Hepatocyte (in vitro differentiated cells): ENCODE results near the gene HRH4. TPM values are rescaled to one million over a fixed set of nuclear protein-coding genes. Genes with fewer than 3 reads are reported as not detected.

Experiments
- DNase-seq: peaks from one replicate; pipeline ENCODE4 v3.0.0-alpha.2; 2016; ENCODE audit warnings: low spot score
- H2AFZ ChIP-seq: fragments of 200-600 bp; sonication (generic); 2 replicates; pipeline ENCODE4 v1.6.0; 2016; ENCODE audit warnings: antibody characterized with exemption, mild to moderate bottlenecking
- H3K27ac ChIP-seq: fragments of 200-600 bp; sonication (generic); 2 replicates; pipeline ENCODE4 v1.5.1; 2016; ENCODE audit warnings: mild to moderate bottlenecking
- H3K27me3 ChIP-seq: fragments of 200-600 bp; sonication (generic); 2 replicates; pipeline ENCODE4 v1.6.1; 2016
- H3K36me3 ChIP-seq: fragments of 200-600 bp; sonication (generic); replicated peaks from 2 replicates; pipeline ENCODE4 v1.5.1; 2016; ENCODE audit warnings: low read depth; ENCODE audit not compliant: insufficient read depth
- H3K4me1 ChIP-seq: fragments of 200-600 bp; sonication (generic); 2 replicates; pipeline ENCODE4 v1.5.1; 2016; ENCODE audit warnings: mild to moderate bottlenecking, moderate library complexity; ENCODE audit not compliant: insufficient read depth
- H3K4me2 ChIP-seq: fragments of 200-600 bp; sonication (generic); 2 replicates; pipeline ENCODE4 v1.6.0; 2016
- H3K4me3 ChIP-seq: fragments of 200-600 bp; sonication (generic); 2 replicates; pipeline ENCODE4 v1.5.1; 2016; ENCODE audit warnings: mild to moderate bottlenecking
- H3K79me2 ChIP-seq: fragments of 200-600 bp; sonication (generic); 2 replicates; pipeline ENCODE4 v1.6.0; 2017; ENCODE audit warnings: mild to moderate bottlenecking
- H3K9me2 ChIP-seq: fragments of 200-600 bp; sonication (generic); replicated peaks from 2 replicates; pipeline ENCODE4 v1.6.0; 2017; ENCODE audit warnings: mild to moderate bottlenecking; ENCODE audit not compliant: insufficient read depth
- H3K9me3 ChIP-seq: fragments of 200-600 bp; sonication (generic); 2 replicates; pipeline ENCODE4 v1.5.1; 2016; ENCODE audit warnings: low read depth, mild to moderate bottlenecking
- H4K20me1 ChIP-seq: fragments of 200-600 bp; sonication (generic); 2 replicates; pipeline ENCODE4 v1.6.0; 2016; ENCODE audit warnings: mild to moderate bottlenecking; ENCODE audit not compliant: insufficient read depth, poor library complexity, severe bottlenecking
- CTCF ChIP-seq: fragments of 200-600 bp; sonication (generic); IDR thresholded peaks from 2 replicates; pipeline ENCODE4 v1.5.1; 2016; ENCODE audit warnings: antibody characterized with exemption, mild to moderate bottlenecking; ENCODE audit not compliant: poor library complexity
- EZH2 ChIP-seq: fragments of 200-600 bp; sonication (generic); IDR thresholded peaks from 2 replicates; pipeline ENCODE4 v1.6.1; 2016; ENCODE audit warnings: antibody characterized with exemption, mild to moderate bottlenecking, borderline replicate concordance
- EZH2phosphoT487 ChIP-seq: fragments of 200-600 bp; sonication (generic); IDR thresholded peaks from one replicate; pipeline ENCODE4 v1.6.1; 2018; ENCODE audit warnings: antibody characterized with exemption, mild to moderate bottlenecking, low read depth, moderate library complexity; ENCODE audit not compliant: unreplicated experiment, severe bottlenecking
- WGBS: methylation state at CpG from one replicate; pipeline ENCODE4 v1.1.6; 2016; ENCODE audit warnings: low lambda C conversion rate; ENCODE audit errors: missing lambda C conversion rate; 5-methylcytosine and 5-hydroxymethylcytosine counted together
- polyA plus RNA-seq: library from polyadenylated mRNA; unstranded; fragments of >200 nt; fragmentation: Nextera tagmentation; extraction: Ambion mirVana; gene quantifications from 2 replicates; pipeline ENCODE4 v1.2.1, GENCODE V29; 2016
- small RNA-seq: library from RNA; depleted of rRNA; stranded (forward); fragments of <200 nt; gene quantifications from one replicate; pipeline ENCODE3, GENCODE V24; 2014
- total RNA-seq: library from RNA; depleted of rRNA; stranded (reverse); fragments of >200 nt; gene quantifications from 2 replicates; pipeline ENCODE4 v1.2.3, GENCODE V29; 2014

The HRH4 gene
- total and polyA plus RNA-seq, 2 experiments from 2014 or later, result not detected

- Histone ChIP-seq H3K27me3 (no peaks in the 10 kb centered on the region), H2AFZ (no peak overlapping the region), H3K4me1 (no peaks in the 10 kb centered on the region), H3K27ac (no peak overlapping the region), H3K79me2 (no peaks in the 10 kb centered on the region), H3K9me3 (no peaks in the 10 kb centered on the region), H3K36me3 (no peaks in the 10 kb centered on the region), H3K4me2 (no peak overlapping the region), H4K20me1 (no peaks in the 10 kb centered on the region), H3K4me3 (no peak overlapping the region), H3K9me2 (no peaks in the 10 kb centered on the region)
- no peak for DNase-seq
- no peak for TF ChIP-seq CTCF
- 97% methylated on average over 8 of the region's 8 CpGs for WGBS
These were observed 57.1 kb downstream of the HRH4 start for GRCh38 chr18:24517554-24517953.

- Histone ChIP-seq H3K27ac (no peak overlapping the region), H3K4me3 (no peak overlapping the region), H3K4me1 (no peaks in the 10 kb centered on the region), H3K4me2 (no peak overlapping the region), H3K79me2 (no peaks in the 10 kb centered on the region), H3K9me2 (no peaks in the 10 kb centered on the region), H2AFZ (no peak overlapping the region), H3K36me3 (no peaks in the 10 kb centered on the region), H3K27me3 (no peaks in the 10 kb centered on the region), H4K20me1 (no peaks in the 10 kb centered on the region), H3K9me3 (no peaks in the 10 kb centered on the region)
- DNase-seq, result no peak
- 91% methylated on average over 14 of the region's 14 CpGs for WGBS
- TF ChIP-seq CTCF (no peak), EZH2 (no peak), EZH2phosphoT487 (no peak)
These were observed 58.2 kb downstream of the HRH4 start for GRCh38 chr18:24518596-24518995.

Small RNAs within 50 kb of the gene (small RNA-seq; reads per million reads assigned to genes)
- not detected for gene RF00019

Other genes with a start within 250 kb of the HRH4 start
- gene OSBPL1A, start 62.8 kb upstream of the HRH4 start, total RNA-seq, result 31.3 and 35.6 TPM in 2 replicates
- 24.6 and 26.3 TPM in 2 replicates for gene OSBPL1A, start 62.8 kb upstream of the HRH4 start, polyA plus RNA-seq
- gene IMPACT, start 34.0 kb upstream of the HRH4 start, total RNA-seq, result 28.3 and 36.3 TPM in 2 replicates
- 15.5 and 21.7 TPM in 2 replicates for gene IMPACT, start 34.0 kb upstream of the HRH4 start, polyA plus RNA-seq